HepG2 (cell line): Measurements from ENCODE around the gene ADH1C.

Experiments
- CTCF ChIP-seq: sonication (generic); formaldehyde crosslinking; IDR thresholded peaks from 2 replicates; pipeline ENCODE4 v1.5.0; 2020; ENCODE audit warnings: mild to moderate bottlenecking, missing genetic modification reagents, moderate library complexity
- GPBP1L1 ChIP-seq: sonication (generic); formaldehyde crosslinking; IDR thresholded peaks from 2 replicates; pipeline ENCODE4 v1.5.0; 2020; ENCODE audit warnings: mild to moderate bottlenecking, missing genetic modification reagents
- KAT7 ChIP-seq: IDR thresholded peaks from 2 replicates; pipeline ENCODE4 v1.6.1; 2018; ENCODE audit warnings: borderline replicate concordance, missing compliant biosample characterization
- MTF2 ChIP-seq: sonication (generic); formaldehyde crosslinking; IDR thresholded peaks from 2 replicates; pipeline ENCODE4 v1.5.0; 2020; ENCODE audit warnings: missing genetic modification reagents, borderline replicate concordance
- MXD4 ChIP-seq: IDR thresholded peaks from 2 replicates; pipeline ENCODE4 v1.6.1; 2016; ENCODE audit warnings: mild to moderate bottlenecking, missing biosample characterization, missing genetic modification reagents
- ZBTB1 ChIP-seq: sonication (generic); formaldehyde crosslinking; IDR thresholded peaks from 2 replicates; pipeline ENCODE4 v1.4.0; 2020; ENCODE audit warnings: missing genetic modification reagents, borderline replicate concordance
- ZBTB26 ChIP-seq: IDR thresholded peaks from 2 replicates; pipeline ENCODE4 v1.6.1; 2016; ENCODE audit warnings: missing compliant biosample characterization, missing genetic modification reagents, borderline replicate concordance
- ZNF607 ChIP-seq: sonication (generic); formaldehyde crosslinking; IDR thresholded peaks from 2 replicates; pipeline ENCODE4 v1.5.1; 2020; ENCODE audit warnings: missing genetic modification reagents, mild to moderate bottlenecking, borderline replicate concordance

GRCh38 chr4:99300934-99301333 is 51.6 kb downstream of the ADH1C start:
- TF ChIP-seq CTCF (CRISPR knock-in tag) (no peak), KAT7 (CRISPR knock-in tag) (no peak), ZNF607 (CRISPR knock-in tag) (no peak), MXD4 (no peak), GPBP1L1 (CRISPR knock-in tag) (no peak), MTF2 (no peak), ZBTB26 (CRISPR knock-in tag) (no peak), ZBTB1 (CRISPR knock-in tag) (no peak)
